LNCAP (cell line): Measurements from ENCODE around the gene FURIN.

Experiments used
- CTCF ChIP-seq: fragments of 450-650 bp; IDR thresholded peaks from 2 replicates; pipeline ENCODE4 v1.5.1; 2017; ENCODE audit warnings: mild to moderate bottlenecking

Gene FURIN

GRCh38 chr15:90869601-90870353, 1.4 kb downstream of the FURIN start:
- no peak for TF ChIP-seq CTCF

- no peak for TF ChIP-seq CTCF
Observed at GRCh38 chr15:90870354-90871138, 2.2 kb downstream of the FURIN start.

- no peak for TF ChIP-seq CTCF
Observed at GRCh38 chr15:90871139-90871715, 2.8 kb downstream of the FURIN start.

GRCh38 chr15:90871716-90872485, 3.5 kb downstream of the FURIN start:
- no peak for TF ChIP-seq CTCF

GRCh38 chr15:90872486-90873184, 4.2 kb downstream of the FURIN start:
- no peak for TF ChIP-seq CTCF

GRCh38 chr15:90873488-90873997, 5.2 kb downstream of the FURIN start:
- TF ChIP-seq CTCF, result no peak
